Lower leg skin (tissue), 4 donors: ENCODE data around the gene VSTM2L. TPM values are rescaled to one million over a fixed set of nuclear protein-coding genes. Genes with fewer than 3 reads are reported as not detected.

Source experiments
- DNase-seq, 2 donors: peaks; one replicate each; pipeline ENCODE4 v3.0.0-alpha.2; 2019; ENCODE audit warnings: low spot score in 2 of 2
- H3K4me3 ChIP-seq: fragments of 200-600 bp; sonication (generic); 2 replicates; pipeline ENCODE4 v1.5.1; 2017; ENCODE audit warnings: mild to moderate bottlenecking, low read depth; ENCODE audit not compliant: poor library complexity, severe bottlenecking
- POLR2A ChIP-seq, 2 donors: fragments of 450-650 bp; IDR thresholded peaks; one replicate each; pipeline ENCODE4 v1.6.1; 2016 to 2017; ENCODE audit warnings: antibody characterized with exemption in 2 of 2, mild to moderate bottlenecking in 1 of 2, moderate library complexity in 1 of 2
- WGBS, 2 donors: methylation state at CpG; one replicate each; pipeline ENCODE4 v1.1.5; 2018; 5-methylcytosine and 5-hydroxymethylcytosine counted together
- intact Hi-C: fragments of 100-400 bp; cut with DNase I; formaldehyde crosslinking; loops from one replicate; pipeline ENCODE4 v1.15.0; 2023; ENCODE audit warnings: low total_unique reads
- total RNA-seq, 4 donors: library from RNA; depleted of rRNA; stranded (reverse); fragments of >200 nt; gene quantifications; one replicate each; pipeline ENCODE4 v1.1.0, GENCODE V29; 2016
- TF ChIP-seq, protein P1 (sequence below), 3 donors: fragments of 450-650 bp; IDR thresholded peaks; one replicate each; pipeline ENCODE4 v1.5.1; 2016; ENCODE audit warnings: antibody characterized with exemption in 3 of 3, mild to moderate bottlenecking in 3 of 3, moderate library complexity in 2 of 3

VSTM2L gene
- total RNA-seq, 4 donors from 2014 or later, result 0.64 to 15.9 (median 3.9) TPM

DNA sequence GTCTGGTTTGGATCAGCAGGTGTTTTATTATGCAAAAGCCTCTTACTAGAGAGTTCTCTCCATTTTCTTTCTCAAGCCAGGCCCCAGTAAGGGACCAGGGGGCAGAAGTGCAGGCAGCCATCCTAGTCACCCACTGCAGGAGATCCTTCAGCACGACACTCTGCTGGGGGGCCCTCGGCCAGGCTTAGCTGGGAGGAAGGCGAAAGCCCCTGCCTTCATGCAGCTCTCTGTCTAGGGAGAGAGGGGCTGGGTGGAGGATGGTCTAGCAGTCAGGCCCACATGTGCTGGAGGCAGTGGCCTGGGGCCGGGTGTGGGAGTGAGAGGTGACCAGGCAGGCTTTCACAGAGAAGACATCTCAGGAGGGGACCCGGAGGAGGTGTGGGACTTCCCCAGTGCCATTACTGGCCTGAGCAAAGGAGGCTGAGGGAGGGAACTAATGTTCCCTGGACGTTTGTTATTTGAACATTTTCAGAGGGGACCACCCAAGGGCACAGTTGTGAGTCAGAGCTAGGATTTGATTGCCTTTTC is 33.5 kb upstream of the VSTM2L start:
- TF ChIP-seq POLR2A (IDR thresholded peaks at IDR 0.05), result no peak
- TF ChIP-seq, protein P1, sequence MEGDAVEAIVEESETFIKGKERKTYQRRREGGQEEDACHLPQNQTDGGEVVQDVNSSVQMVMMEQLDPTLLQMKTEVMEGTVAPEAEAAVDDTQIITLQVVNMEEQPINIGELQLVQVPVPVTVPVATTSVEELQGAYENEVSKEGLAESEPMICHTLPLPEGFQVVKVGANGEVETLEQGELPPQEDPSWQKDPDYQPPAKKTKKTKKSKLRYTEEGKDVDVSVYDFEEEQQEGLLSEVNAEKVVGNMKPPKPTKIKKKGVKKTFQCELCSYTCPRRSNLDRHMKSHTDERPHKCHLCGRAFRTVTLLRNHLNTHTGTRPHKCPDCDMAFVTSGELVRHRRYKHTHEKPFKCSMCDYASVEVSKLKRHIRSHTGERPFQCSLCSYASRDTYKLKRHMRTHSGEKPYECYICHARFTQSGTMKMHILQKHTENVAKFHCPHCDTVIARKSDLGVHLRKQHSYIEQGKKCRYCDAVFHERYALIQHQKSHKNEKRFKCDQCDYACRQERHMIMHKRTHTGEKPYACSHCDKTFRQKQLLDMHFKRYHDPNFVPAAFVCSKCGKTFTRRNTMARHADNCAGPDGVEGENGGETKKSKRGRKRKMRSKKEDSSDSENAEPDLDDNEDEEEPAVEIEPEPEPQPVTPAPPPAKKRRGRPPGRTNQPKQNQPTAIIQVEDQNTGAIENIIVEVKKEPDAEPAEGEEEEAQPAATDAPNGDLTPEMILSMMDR (IDR thresholded peaks at IDR 0.05), result no peak
- WGBS, 2 donors, result 78 to 83% methylated on average over 6 of the region's 6 CpGs
- H3K4me3 ChIP-seq, result no peak overlapping the region
- intact Hi-C loops, result no loop called here
- no peak for DNase-seq

DNA sequence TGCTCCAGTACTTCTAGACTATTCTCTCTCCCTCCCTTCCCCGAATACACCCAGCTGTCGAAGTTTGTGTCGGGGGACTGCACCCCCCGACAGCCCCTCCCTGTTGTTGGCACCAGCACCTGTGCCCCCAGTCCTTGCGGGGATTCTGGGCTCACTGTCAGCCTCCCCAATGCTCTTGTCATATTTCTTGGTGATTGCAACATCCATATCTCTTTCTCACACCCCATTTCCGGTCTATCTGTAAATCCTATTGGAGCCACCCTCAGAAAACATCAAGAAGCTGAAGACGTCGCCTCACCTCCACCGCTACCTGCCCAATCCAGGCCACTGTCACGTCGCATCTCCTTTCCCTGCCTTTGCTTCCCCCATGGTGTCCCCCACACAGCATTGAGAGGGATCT is 32.6 kb upstream of the VSTM2L start:
- H3K4me3 ChIP-seq, result no peak overlapping the region
- no peak for DNase-seq
- TF ChIP-seq, protein P1 (IDR thresholded peaks at IDR 0.05), result no peak
- intact Hi-C loops, result no loop called here
- WGBS, 2 donors, result 86% methylated on average over 11 of the region's 11 CpGs

DNA sequence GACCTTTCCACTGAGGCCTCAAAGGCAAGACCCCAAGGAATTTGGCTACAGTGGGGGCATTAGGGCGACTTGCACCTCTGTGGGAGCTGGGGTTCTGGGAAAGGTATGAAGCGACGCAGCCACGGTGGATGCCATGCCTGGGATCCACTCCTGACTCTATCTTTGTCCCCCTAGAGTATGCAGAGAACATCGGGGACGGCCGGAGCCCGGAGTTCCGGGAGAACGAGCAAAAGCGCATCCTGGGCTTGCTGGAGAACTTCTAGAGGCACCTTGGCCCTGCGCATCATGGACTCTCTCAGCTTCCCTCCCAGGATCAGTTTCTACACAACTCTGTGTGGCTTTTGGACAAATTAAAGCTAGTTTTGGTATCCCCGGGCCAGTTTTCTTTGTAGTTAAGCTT is 31.2 kb upstream of the VSTM2L start:
- TF ChIP-seq, protein P1 (IDR thresholded peaks at IDR 0.05), result no peak
- no peak for TF ChIP-seq POLR2A (IDR thresholded peaks at IDR 0.05)
- intact Hi-C loops, result no loop called here
- H3K4me3 ChIP-seq, result no peak overlapping the region
- no peak for DNase-seq
- WGBS, 2 donors, result 97% methylated on average over 13 of the region's 13 CpGs

DNA sequence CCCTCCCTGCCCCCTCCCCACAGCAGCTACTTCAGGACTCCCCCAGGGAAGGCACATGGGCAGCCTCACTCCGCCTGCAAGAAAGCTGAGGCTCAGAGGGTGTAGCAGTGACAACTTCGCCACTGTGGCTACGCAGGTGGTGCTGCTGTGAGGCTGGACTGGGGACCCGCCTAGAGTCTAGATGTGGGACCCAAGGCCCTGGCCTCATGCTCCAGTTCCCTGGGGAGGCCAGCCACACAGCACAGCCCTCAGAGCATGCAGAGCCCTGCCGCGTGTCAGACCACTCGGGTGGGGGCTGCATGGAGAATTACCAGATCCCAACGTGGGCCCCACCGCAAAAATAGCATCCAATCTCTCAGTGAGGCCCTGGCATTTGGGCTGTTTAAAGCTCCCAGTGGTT is 30.8 kb upstream of the VSTM2L start:
- WGBS, 2 donors, result 88 to 96% methylated on average over 9 of the region's 9 CpGs

DNA sequence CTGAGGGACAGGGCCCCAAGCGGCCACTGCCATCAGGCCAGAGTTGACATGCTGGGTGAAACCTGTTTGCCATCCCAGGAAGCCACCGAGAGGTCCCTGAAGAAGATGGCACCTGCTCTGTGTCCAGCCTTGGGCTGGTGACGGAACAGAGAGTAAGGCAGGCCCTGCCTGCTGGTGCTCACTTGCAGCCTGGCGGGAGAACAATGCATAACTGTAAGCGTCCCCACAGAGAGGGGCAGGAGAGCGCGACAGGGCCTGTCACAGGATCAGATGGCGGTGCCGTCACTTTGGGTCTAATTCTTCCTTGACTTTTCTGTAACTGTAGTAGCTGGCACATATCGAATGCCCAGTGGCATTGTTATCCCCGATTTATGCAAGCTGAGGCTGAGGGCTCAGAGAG is 29.0 kb upstream of the VSTM2L start:
- no peak overlapping the region for H3K4me3 ChIP-seq
- TF ChIP-seq, protein P1 (IDR thresholded peaks at IDR 0.05), result no peak
- no peak for TF ChIP-seq POLR2A (IDR thresholded peaks at IDR 0.05)
- DNase-seq, result no peak
- 93 to 95% methylated on average over 11 of the region's 11 CpGs for WGBS, 2 donors
- intact Hi-C loops, result no loop called here

More for the DNA sequence above, 30.8 kb upstream of the VSTM2L start:
- TF ChIP-seq, protein P1 (IDR thresholded peaks at IDR 0.05), result no peak
- TF ChIP-seq POLR2A (IDR thresholded peaks at IDR 0.05), result no peak
- H3K4me3 ChIP-seq, result no peak overlapping the region
- intact Hi-C loops, result no loop called here
- no peak for DNase-seq
